Fibroblast of skin of right biceps (primary cell): ENCODE measurements around the gene STAT4.

Source experiments
- DNase-seq: peaks from one replicate; pipeline ENCODE4 v3.0.0-alpha.2; 2013

STAT4 gene

GRCh38 chr2:191173206-191173605, 22.4 kb upstream of the STAT4 start:
- DNase-seq: no peak

GRCh38 chr2:191171708-191172355, 21.0 kb upstream of the STAT4 start:
- DNase-seq: peak; percentile 99

- DNase-seq: no peak
Measured at GRCh38 chr2:191171286-191171685, 20.5 kb upstream of the STAT4 start.

- peak; percentile 62 for DNase-seq
Measured at GRCh38 chr2:191170773-191171172, 20.0 kb upstream of the STAT4 start.

GRCh38 chr2:191170301-191170636, 19.5 kb upstream of the STAT4 start:
- DNase-seq: no peak

GRCh38 chr2:191169456-191170300, 18.9 kb upstream of the STAT4 start:
- DNase-seq: no peak

- peak; percentile 93 for DNase-seq
Measured at GRCh38 chr2:191167766-191168165, 17.0 kb upstream of the STAT4 start.

- DNase-seq: no peak
Measured at GRCh38 chr2:191166756-191167445, 16.1 kb upstream of the STAT4 start.

- DNase-seq: peak; percentile 54
Measured at GRCh38 chr2:191166111-191166755, 15.4 kb upstream of the STAT4 start.

- DNase-seq: peak; percentile 62
Measured at GRCh38 chr2:191165176-191165643, 14.4 kb upstream of the STAT4 start.

- DNase-seq: no peak
Measured at GRCh38 chr2:191158747-191159146, 8.0 kb upstream of the STAT4 start.

GRCh38 chr2:191158193-191158592, 7.4 kb upstream of the STAT4 start:
- no peak for DNase-seq

GRCh38 chr2:191155608-191156071, 4.8 kb upstream of the STAT4 start:
- DNase-seq: peak; percentile 62

GRCh38 chr2:191153716-191154115, 2.9 kb upstream of the STAT4 start:
- DNase-seq: peak; percentile 43

GRCh38 chr2:191152482-191153240, 1.9 kb upstream of the STAT4 start:
- DNase-seq: peak; percentile 86

- DNase-seq: no peak
Measured at GRCh38 chr2:191151331-191151730, 537 bp upstream of the STAT4 start.

GRCh38 chr2:191150230-191150599, 579 bp downstream of the STAT4 start:
- DNase-seq: no peak

GRCh38 chr2:191149391-191149790, 1.4 kb downstream of the STAT4 start:
- no peak for DNase-seq

- no peak for DNase-seq
Measured at GRCh38 chr2:191148791-191149190, 2.0 kb downstream of the STAT4 start.

- no peak for DNase-seq
Measured at GRCh38 chr2:191148281-191148680, 2.5 kb downstream of the STAT4 start.

GRCh38 chr2:191145769-191146471, 4.9 kb downstream of the STAT4 start:
- no peak for DNase-seq

GRCh38 chr2:191144217-191144616, 6.6 kb downstream of the STAT4 start:
- no peak for DNase-seq
